Measurements from ENCODE around the gene AZU1.
"Not testable (repeated sequence)": the region's sequence is repeated elsewhere in the genome, so short reads cannot be mapped to it uniquely, and the experiment has no call there.

The AZU1 gene

GRCh38 chr19:875265-875879, 47.7 kb downstream of the AZU1 start:
- FAIRE-seq, result no peak

GRCh38 chr19:876089-876488, 48.5 kb downstream of the AZU1 start:
- no peak for FAIRE-seq

- FAIRE-seq, result no peak
Observed at GRCh38 chr19:876780-877314, 49.2 kb downstream of the AZU1 start.

- not testable (repeated sequence) for FAIRE-seq
Observed at GRCh38 chr19:877992-878660, 50.5 kb downstream of the AZU1 start.

GRCh38 chr19:878751-879561, 51.3 kb downstream of the AZU1 start:
- not testable (repeated sequence) for FAIRE-seq

- FAIRE-seq, result no peak
Observed at GRCh38 chr19:879711-880438, 52.2 kb downstream of the AZU1 start.
